ENCODE data around the gene ZNHIT1.

ZNHIT1 gene

GRCh38 chr7:101171442-101171837 lies 46.5 kb upstream of the ZNHIT1 start:
- Histone ChIP-seq H3K36me3 (no peaks in the 10 kb centered on the region), H3K9me3 (no peaks in the 10 kb centered on the region), H3K4me3 (ENCODE audit: low read depth, low read length) (no peak overlapping the region), H3K4me1 (peaks cover 16% of the 10 kb centered on the region), H3K27me3 (peaks cover 39% of the 10 kb centered on the region)
- DNase-seq = peak; percentile 50
- peak; percentile 41 for TF ChIP-seq CTCF (IDR thresholded peaks at IDR 0.05; ENCODE audit: low read depth, low read length)

DNA sequence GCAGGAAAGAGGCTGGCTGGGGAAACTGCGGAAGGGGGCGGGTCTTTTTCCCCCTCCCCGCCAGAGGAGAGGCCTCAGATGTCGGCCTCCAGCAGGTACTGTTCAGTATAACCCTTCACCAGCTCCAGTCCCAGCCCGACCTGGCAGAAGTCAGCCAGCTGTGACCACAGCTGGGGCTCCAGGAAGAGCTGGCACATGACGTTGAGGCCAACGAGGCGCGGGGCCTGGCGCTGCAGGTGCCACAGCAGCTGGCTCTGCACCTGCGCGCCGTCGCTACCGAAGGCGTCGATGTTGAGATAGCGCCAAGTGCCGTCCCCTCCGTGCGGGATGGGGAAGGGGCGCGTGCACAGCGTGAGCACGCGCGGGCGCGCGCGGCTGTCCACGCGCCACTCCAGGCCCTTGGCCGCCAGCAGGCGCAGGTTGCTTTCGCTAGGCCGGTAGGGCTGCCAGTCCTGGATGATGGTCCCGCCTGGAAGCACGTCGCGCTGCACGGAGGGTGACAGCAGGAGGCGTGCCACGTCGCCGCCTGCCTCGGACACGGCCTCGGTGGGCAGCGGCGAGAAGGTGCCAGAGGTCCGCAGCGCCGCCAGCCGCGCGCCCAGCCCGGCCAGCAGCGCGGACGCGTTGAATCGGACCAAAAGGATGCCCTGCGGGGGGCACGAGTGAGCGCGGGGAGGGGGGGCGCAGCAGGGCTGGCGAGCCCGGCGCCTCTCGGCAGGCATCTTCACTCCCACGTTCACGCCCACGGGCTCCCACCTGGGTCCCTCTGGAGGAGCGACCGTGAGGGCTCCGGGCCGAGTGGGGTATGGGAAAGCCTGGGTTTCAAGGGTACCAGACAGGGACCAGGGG lies 45.7 kb upstream of the ZNHIT1 start:
- Histone ChIP-seq H3K36me3 (no peaks in the 10 kb centered on the region), H3K27me3 (peaks cover 39% of the 10 kb centered on the region), H3K9me3 (no peaks in the 10 kb centered on the region), H3K4me3 (ENCODE audit: low read depth, low read length) (peak overlapping the region; percentile 11), H3K4me1 (peaks cover 18% of the 10 kb centered on the region)
- no peak for TF ChIP-seq CTCF (IDR thresholded peaks at IDR 0.05; ENCODE audit: low read depth, low read length)
- DNase-seq = no peak

DNA sequence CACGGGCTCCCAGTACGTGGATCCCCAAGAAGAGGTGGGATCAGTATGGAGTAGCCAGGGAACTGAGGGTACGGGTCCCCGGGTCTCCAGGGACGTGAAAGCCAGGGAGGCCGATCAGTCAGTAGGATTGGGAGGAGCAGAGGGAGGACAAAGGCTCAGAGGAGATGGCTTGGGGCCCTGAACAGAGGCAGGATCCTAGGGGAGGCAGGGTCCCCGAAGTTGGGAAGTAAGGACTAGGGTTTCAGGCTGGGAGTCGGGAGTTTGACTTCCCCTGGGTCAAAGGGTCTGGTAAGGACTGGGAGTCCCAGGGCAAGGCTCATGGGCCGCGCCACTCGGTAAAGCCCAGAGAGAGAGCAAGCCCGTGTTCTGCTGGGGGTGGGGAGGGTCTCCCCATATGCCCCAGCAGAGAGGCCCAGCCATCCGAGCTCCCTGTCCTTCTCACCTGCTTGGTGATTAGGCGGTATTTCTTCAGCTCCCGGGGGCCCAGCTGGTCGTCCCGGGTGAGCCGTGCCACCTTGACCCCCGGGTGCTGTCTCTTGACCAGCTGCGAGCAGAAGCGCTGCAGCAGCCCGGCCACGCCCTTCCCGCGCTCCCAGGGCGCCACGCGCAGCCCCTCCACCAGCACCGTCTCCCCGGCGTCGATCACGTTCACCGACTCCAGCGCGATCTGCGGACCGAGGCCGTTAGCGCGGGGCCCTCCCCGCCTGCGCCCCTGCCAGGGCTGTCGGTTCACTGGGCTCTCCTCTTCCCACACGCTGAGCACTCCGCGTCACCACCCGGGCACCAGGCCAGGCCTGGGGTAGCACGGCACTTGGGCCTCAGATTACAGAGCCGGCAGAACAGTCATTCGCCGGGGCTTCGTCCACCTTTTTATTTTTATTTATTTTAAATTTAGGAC lies 44.9 kb upstream of the ZNHIT1 start:
- DNase-seq = no peak
- H3K4me3 ChIP-seq (ENCODE audit: low read depth, low read length) = no peak overlapping the region
- H3K27me3 ChIP-seq = peaks cover 39% of the 10 kb centered on the region
- no peaks in the 10 kb centered on the region for H3K9me3 ChIP-seq
- TF ChIP-seq CTCF (IDR thresholded peaks at IDR 0.05; ENCODE audit: low read depth, low read length) = no peak
- H3K36me3 ChIP-seq = no peaks in the 10 kb centered on the region
- H3K4me1 ChIP-seq = peaks cover 12% of the 10 kb centered on the region

DNA sequence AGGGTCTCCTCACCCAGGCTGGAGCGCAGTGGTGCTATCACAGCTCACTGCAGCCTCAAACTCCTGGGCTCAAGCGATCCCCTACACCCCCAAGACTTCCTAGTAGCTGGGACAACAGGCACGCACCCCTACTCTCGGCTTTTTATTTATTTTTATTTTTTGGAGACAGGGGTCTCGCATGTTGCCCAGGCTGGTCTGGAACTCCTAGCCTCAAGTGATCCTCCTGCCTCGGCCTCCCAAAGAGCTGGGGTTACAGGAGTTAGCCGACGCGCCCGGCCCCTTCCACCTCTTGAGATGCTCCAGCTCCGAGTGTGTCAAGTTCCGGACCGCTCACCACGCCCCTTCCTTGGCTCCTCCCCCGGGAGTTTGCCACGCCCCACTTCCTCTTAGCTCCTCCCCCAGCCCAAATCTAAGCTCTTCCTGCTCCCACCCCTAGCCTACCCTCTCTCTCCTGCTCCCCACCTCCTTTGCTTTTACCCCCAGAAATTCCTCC lies 44.2 kb upstream of the ZNHIT1 start:
- no peak for DNase-seq
- Histone ChIP-seq H3K9me3 (no peaks in the 10 kb centered on the region), H3K36me3 (no peaks in the 10 kb centered on the region), H3K27me3 (peaks cover 39% of the 10 kb centered on the region), H3K4me1 (peaks cover 9% of the 10 kb centered on the region), H3K4me3 (ENCODE audit: low read depth, low read length) (no peak overlapping the region)
- TF ChIP-seq CTCF (IDR thresholded peaks at IDR 0.05; ENCODE audit: low read depth, low read length) = no peak

- H3K36me3 ChIP-seq = no peaks in the 10 kb centered on the region
- H3K27me3 ChIP-seq = peaks cover 37% of the 10 kb centered on the region
- peaks cover 6% of the 10 kb centered on the region for H3K4me1 ChIP-seq
- no peak overlapping the region for H3K4me3 ChIP-seq (ENCODE audit: low read depth, low read length)
- no peak for TF ChIP-seq CTCF (IDR thresholded peaks at IDR 0.05; ENCODE audit: low read depth, low read length)
- H3K9me3 ChIP-seq = no peaks in the 10 kb centered on the region
- DNase-seq = no peak
Measured at GRCh38 chr7:101174322-101174854, 43.6 kb upstream of the ZNHIT1 start.
